Caki2 (cell line): Measurements from ENCODE around the gene ATP5F1E. TPM values are rescaled to one million over a fixed set of nuclear protein-coding genes. Genes with fewer than 3 reads are reported as not detected.

Experiments
- DNase-seq: peaks from one replicate; pipeline ENCODE4 v3.0.0-alpha.2; 2015; ENCODE audit warnings: low read depth
- in situ Hi-C: cut with HindIII; loops from 2 replicates; pipeline ENCODE4 v1.10.0; 2016; ENCODE audit warnings: low sequenced_read_pairs, low pct_unique_long_range_greater_than_20kb, mixed read lengths
- total RNA-seq: library from RNA; depleted of rRNA; stranded (reverse); fragments of >200 nt; shearing (Covaris generic); gene quantifications from 2 replicates; pipeline ENCODE4 v1.2.3, GENCODE V29; 2014; ENCODE audit warnings: low replicate concordance; rRNA removed

ATP5F1E gene
- total RNA-seq: 42.7 and 54.7 TPM in 2 replicates

- in situ Hi-C loops: no loop called here
- peak; percentile 97 for DNase-seq
These were observed at the start of gene ATP5F1E for GRCh38 chr20:59032023-59032712. Gene ATP5F1E (minus strand): TSS chr20:59032335. CDS start chr20:59032251, 84 bp downstream.

GRCh38 chr20:59081036-59081435 is 48.9 kb upstream of the ATP5F1E start:
- in situ Hi-C loops: no loop called here

DNA sequence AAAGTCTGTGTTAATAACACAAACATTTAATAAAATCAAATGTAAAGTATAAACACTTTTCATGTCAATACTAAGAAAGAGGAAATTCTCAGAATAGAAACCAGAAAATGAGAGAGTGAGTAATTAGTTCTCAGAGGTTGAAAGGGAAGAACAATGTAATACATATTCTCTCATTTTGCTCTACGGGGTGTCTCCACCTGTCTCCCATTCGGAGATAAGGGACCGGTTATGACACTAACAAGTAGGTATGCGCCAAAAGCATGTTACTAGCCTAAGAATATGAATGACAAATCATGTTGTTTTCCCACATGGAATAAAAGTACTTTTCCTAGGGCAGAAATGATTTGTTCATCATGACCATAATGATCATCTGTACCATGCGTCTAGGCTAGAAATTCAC is 46.1 kb upstream of the ATP5F1E start:
- in situ Hi-C loops: no loop called here
- DNase-seq: no peak

More at GRCh38 chr20:59081036-59081435, 48.9 kb upstream of the ATP5F1E start:
- DNase-seq: no peak

- in situ Hi-C loops: no loop called here
- DNase-seq: no peak
These were observed 45.6 kb upstream of the ATP5F1E start for GRCh38 chr20:59077705-59078104.

DNA sequence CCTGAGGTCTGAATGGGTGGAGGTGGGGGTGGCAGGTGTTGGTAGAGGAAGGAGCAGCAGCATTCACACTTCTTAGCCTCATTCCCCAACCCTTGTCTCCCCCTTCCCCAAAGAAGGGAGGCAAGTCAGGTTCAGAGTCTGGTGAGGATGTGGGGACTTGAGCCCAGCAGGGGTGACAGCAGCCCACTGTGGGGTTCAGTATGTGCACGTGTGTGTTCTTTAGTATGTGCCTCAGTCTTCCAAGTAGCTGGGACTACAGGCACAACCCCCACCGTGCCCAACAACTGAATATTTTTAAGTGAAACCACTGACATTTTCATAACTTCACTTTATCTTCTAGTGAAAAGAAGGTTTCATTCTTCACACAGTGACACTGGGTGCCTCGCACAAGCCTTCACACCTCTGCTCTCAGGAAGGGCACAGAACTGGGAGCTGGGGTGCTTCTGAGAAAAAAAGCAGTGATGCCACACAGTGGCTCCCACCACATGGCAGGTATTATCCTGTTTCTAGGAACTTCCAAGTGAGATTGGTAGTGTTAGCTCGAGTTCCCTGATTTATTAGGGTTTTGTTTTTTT is 43.9 kb upstream of the ATP5F1E start:
- in situ Hi-C loops: no loop called here
- no peak for DNase-seq

DNA sequence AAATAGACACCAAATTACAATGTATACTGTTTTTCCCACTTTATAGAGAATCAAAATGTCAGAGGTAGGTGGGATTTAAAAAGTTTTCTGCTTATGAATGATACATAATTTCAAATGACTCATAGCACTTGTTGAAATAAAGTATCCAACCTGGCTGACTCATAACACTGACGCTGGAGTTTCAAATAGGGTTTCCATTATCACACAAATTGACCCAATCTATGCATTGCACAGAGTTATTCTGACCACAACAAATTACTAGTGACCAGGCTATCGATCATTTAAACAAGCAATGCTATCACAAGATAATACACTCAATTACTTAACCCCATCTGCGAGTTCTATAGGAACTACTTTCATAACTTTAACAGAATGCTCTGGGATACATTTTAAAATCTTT is 42.3 kb upstream of the ATP5F1E start:
- no peak for DNase-seq
- in situ Hi-C loops: no loop called here

- no peak for DNase-seq
- in situ Hi-C loops: no loop called here
These were observed 41.4 kb upstream of the ATP5F1E start for GRCh38 chr20:59073582-59073981.

GRCh38 chr20:59071216-59071615 is 39.1 kb upstream of the ATP5F1E start:
- in situ Hi-C loops: no loop called here
- no peak for DNase-seq

- DNase-seq: no peak
- in situ Hi-C loops: no loop called here
These were observed 36.9 kb upstream of the ATP5F1E start for GRCh38 chr20:59069026-59069425.

GRCh38 chr20:59068534-59068933 is 36.4 kb upstream of the ATP5F1E start:
- DNase-seq: no peak
- in situ Hi-C loops: no loop called here

DNA sequence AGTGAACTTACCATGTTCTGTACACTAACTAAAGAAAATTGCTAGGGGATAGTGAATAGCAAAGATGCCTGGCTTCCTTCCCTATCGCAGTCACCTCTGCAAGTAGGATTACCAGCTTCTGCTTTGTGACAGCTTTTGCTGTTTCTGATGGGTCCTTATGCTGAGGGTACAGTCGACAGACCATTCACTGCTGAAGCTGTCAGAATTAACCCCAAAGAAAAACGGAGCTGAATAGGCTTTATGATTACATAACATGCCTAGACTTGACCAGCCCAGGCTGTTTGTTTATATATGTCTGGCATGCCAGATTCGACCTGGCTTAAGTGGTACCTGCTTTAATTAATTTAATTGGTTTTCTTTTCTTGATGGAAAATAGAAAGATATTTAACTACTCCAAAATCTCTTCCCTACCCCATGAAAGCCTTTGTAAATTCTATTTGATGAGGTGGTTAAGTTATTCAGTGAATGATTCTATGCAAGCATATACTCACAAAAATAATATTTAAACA is 32.1 kb upstream of the ATP5F1E start:
- in situ Hi-C loops: no loop called here

DNA sequence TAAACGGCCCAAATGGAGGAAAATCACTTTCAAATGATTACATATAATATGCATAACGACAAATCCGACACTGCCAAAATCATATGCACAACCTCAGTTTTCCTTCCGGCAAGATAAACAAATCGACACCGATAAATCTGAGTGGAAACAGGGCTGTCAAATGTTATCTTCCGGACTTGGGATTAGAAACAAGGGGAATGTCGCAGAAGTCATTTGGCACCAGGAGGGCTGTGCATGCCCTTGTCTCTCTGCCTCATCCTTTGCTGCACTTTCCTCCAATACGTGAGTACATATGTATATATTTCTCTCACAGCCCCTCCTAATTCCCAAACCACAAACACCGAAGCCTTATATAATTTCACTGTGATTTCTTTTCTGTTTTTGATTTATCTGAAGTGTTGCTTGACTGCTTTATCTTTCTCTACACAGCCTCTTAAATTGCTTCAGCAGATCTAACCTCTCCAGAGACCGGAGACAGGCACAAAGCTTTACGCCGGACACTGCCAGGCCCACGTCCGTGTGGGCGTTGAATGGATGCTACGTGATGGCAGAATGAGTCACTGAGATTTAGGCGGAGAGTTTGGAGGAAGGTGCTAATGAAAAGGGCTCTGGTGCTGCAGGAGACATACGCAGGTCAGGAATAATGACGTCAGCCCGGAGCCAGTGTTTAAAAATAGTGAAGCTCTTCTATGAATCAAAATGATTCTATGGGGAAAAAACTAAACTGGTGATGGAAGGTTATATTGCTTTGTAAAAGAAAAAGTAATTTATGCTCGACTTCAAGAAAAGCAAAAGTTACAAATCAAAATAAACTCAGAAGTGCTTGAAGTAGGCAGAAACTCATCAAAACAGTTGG is 31.5 kb upstream of the ATP5F1E start:
- DNase-seq: peak; percentile 53
- in situ Hi-C loops: no loop called here

More for the DNA sequence above, 32.1 kb upstream of the ATP5F1E start:
- no peak for DNase-seq

- no peak for DNase-seq
These were observed 29.9 kb upstream of the ATP5F1E start for GRCh38 chr20:59062081-59062480.

GRCh38 chr20:59055302-59055701 is 23.2 kb upstream of the ATP5F1E start:
- in situ Hi-C loops: no loop called here
- no peak for DNase-seq

More at GRCh38 chr20:59062081-59062480, 29.9 kb upstream of the ATP5F1E start:
- in situ Hi-C loops: no loop called here

DNA sequence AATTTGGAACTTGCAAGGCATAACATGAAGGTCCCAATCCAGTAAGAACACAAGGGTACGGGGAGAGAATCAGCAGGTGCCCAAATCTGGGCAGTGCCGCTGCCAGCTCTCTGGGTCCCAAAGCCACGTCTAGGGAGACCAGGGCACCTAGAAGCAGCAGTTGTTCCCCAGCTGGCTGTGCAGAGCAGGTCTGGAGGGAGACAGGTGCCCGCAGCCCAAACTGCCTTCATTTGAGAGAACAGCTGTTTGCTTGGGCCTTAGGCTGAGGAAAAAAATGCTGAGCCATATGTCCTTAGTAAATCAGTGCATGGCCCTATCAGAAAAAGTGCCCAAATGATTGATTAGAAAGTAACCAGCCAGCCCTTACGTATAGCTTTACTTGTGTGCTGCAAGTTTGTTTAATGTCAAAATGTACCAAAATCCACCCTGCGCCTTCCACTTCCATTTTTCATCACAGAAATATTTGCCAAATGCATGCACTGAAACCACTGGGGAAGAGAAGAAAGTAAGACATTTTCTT is 19.6 kb upstream of the ATP5F1E start:
- in situ Hi-C loops: no loop called here
- no peak for DNase-seq

GRCh38 chr20:59050437-59050836 is 18.3 kb upstream of the ATP5F1E start:
- no peak for DNase-seq
- in situ Hi-C loops: no loop called here

- no peak for DNase-seq
- in situ Hi-C loops: no loop called here
These were observed 16.5 kb upstream of the ATP5F1E start for GRCh38 chr20:59048681-59049030.

DNA sequence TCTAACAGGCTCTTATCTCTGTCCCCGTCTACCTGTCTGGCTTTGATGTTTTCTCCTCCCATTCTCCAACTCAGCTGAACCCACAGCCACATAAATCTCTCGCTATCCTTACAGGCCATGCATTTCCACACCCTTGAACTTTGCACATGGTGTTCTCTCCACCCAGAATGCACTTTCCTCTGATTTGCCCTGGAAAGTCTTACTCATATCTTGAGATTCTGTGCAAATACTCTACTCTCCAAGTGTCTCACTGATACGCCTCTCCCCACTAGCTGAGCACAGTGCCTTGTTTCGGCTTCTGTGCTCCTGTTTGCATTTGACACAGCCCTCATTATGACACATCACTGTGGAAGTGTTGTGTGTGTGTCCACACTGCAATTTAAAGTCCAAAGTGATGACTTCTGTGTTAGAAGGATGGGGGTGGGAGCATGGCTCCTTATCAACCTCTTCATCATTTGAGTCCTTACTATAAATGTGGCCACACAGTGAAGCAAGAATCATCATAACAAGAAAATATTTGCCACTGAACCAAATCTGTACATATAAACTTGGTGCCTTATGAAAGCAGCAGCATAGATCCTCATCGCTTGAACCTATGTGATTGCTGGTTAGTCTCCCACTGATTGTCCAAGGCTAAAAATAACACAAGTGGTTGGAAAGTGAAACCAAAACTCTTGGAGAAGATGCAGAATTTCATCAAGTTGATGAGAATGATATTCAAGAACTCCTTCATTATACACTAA is 16.0 kb upstream of the ATP5F1E start:
- in situ Hi-C loops: no loop called here

More for the DNA sequence above, 16.0 kb upstream of the ATP5F1E start:
- no peak for DNase-seq
